ENCODE results near the gene ZNF608.

Gene ZNF608

DNA sequence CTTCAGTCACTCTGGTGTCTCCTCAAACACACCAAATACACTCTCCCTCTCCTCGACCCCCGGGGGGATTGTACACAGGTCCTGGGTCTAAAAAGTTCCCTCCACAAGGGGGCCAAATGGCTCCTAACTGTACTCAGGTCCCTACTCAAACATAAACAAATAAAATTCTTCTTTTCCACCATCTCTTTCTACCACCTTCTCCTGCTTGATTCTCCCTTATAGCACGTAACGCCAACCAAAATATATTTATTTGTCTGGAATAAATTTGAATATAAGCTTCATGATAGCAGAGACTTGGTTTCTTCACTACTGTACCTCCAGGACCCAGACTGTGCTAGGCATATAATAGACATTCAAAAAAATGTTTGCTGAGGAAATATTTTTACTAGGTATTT, 21.4 kb downstream of the ZNF608 start:
- DNase-seq, result peak; percentile 59
- H3K4me1 ChIP-seq (ENCODE audit: control insufficient read depth, low read depth, low read length), result peaks cover 15% of the 10 kb centered on the region
- no peak overlapping the region for H2BK120ac ChIP-seq (ENCODE audit: low read depth, low read length)
- no peaks in the 10 kb centered on the region for H3K36me3 ChIP-seq (ENCODE audit: control insufficient read depth, insufficient read depth, low read length)
- no peaks in the 10 kb centered on the region for H3K27me3 ChIP-seq (ENCODE audit: insufficient read depth, low read length, poor library complexity)
- no peak overlapping the region for H4K8ac ChIP-seq (ENCODE audit: low read depth, low read length)
- peak overlapping the region; percentile 22 for H3K18ac ChIP-seq (ENCODE audit: low read length)
- H3K79me2 ChIP-seq (ENCODE audit: control insufficient read depth, insufficient read depth, low read length), result peaks cover 74% of the 10 kb centered on the region
- H3K4ac ChIP-seq (ENCODE audit: low read depth, low read length), result no peak overlapping the region
- H2BK5ac ChIP-seq (ENCODE audit: low read length), result no peak overlapping the region
- no peak overlapping the region for H4K5ac ChIP-seq (ENCODE audit: low read length)
- H2BK15ac ChIP-seq (replicated peaks; ENCODE audit: low read depth), result no peak overlapping the region
- no peak overlapping the region for H3K4me2 ChIP-seq (ENCODE audit: low read length)
- H3K4me3 ChIP-seq (ENCODE audit: low read length), result no peak overlapping the region
- 100% methylated on average over 2 of the region's 4 CpGs for WGBS (ENCODE audit: extremely low coverage, insufficient coverage, low lambda C conversion rate)
- H3K9ac ChIP-seq (ENCODE audit: low read length), result no peak overlapping the region
- H3K27ac ChIP-seq (ENCODE audit: low read depth, low read length), result no peak overlapping the region
- H3K56ac ChIP-seq (ENCODE audit: low read length), result no peak overlapping the region
- H3K79me1 ChIP-seq (ENCODE audit: low read length), result peaks cover 19% of the 10 kb centered on the region
- H2AK5ac ChIP-seq (ENCODE audit: low read length), result no peak overlapping the region
- H3K23ac ChIP-seq (ENCODE audit: low read length), result no peak overlapping the region

DNA sequence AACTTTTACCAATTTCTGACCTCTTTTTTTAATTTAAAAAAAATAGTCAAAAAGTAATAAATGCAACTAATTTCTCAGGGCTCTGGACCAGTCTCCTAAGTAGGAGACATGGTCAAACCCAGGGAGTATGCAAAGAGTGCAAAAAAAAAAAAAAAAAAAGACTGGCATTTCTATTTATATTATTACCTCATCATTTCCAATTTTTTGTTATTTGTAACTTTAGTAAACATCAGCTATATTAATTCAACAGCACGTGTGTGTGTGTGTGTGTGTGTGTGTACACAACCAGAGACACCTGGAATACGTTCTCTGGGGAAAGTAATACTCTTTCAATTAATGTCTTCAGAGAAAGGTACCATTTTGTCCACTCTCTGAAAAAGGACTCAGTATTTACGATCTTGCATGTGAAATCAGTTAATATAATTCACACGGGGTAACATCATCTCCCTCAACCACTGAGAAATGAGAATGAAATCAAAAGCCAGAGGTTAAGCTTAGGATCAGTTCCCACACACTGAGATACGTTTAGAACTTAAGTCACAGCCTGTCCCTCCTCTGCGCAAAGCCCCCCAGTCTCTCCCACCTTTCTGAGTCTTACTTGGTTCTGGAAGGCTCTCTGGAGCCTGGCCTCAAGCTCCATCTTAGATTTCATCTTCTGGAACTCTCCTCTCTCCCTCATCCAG, 21.9 kb downstream of the ZNF608 start:
- H3K27me3 ChIP-seq (ENCODE audit: insufficient read depth, low read length, poor library complexity), result no peaks in the 10 kb centered on the region
- H2BK5ac ChIP-seq (ENCODE audit: low read length), result no peak overlapping the region
- H3K4me2 ChIP-seq (ENCODE audit: low read length), result no peak overlapping the region
- H3K27ac ChIP-seq (ENCODE audit: low read depth, low read length), result no peak overlapping the region
- H2BK15ac ChIP-seq (replicated peaks; ENCODE audit: low read depth), result no peak overlapping the region
- no peak overlapping the region for H3K23ac ChIP-seq (ENCODE audit: low read length)
- peak overlapping the region; percentile 22 for H3K18ac ChIP-seq (ENCODE audit: low read length)
- DNase-seq, result no peak
- H4K8ac ChIP-seq (ENCODE audit: low read depth, low read length), result no peak overlapping the region
- no peak overlapping the region for H3K4me3 ChIP-seq (ENCODE audit: low read length)
- H3K36me3 ChIP-seq (ENCODE audit: control insufficient read depth, insufficient read depth, low read length), result no peaks in the 10 kb centered on the region
- peaks cover 20% of the 10 kb centered on the region for H3K79me1 ChIP-seq (ENCODE audit: low read length)
- H3K4ac ChIP-seq (ENCODE audit: low read depth, low read length), result no peak overlapping the region
- H4K5ac ChIP-seq (ENCODE audit: low read length), result no peak overlapping the region
- H3K4me1 ChIP-seq (ENCODE audit: control insufficient read depth, low read depth, low read length), result peaks cover 17% of the 10 kb centered on the region
- no peak overlapping the region for H2AK5ac ChIP-seq (ENCODE audit: low read length)
- H3K79me2 ChIP-seq (ENCODE audit: control insufficient read depth, insufficient read depth, low read length), result peaks cover 74% of the 10 kb centered on the region
- no peak overlapping the region for H2BK120ac ChIP-seq (ENCODE audit: low read depth, low read length)
- no peak overlapping the region for H3K56ac ChIP-seq (ENCODE audit: low read length)
- no CpG with 5 or more reads among the region's 6 CpGs for WGBS (ENCODE audit: extremely low coverage, insufficient coverage, low lambda C conversion rate)
- no peak overlapping the region for H3K9ac ChIP-seq (ENCODE audit: low read length)

GRCh38 chr5:124721229-124721735, 25.2 kb downstream of the ZNF608 start:
- H3K27ac ChIP-seq (ENCODE audit: low read depth, low read length), result no peak overlapping the region
- H3K56ac ChIP-seq (ENCODE audit: low read length), result no peak overlapping the region
- no peak overlapping the region for H4K8ac ChIP-seq (ENCODE audit: low read depth, low read length)
- H3K4me1 ChIP-seq (ENCODE audit: control insufficient read depth, low read depth, low read length), result peaks cover 14% of the 10 kb centered on the region
- no peak overlapping the region for H3K9ac ChIP-seq (ENCODE audit: low read length)
- no peak overlapping the region for H4K5ac ChIP-seq (ENCODE audit: low read length)
- H3K79me2 ChIP-seq (ENCODE audit: control insufficient read depth, insufficient read depth, low read length), result peaks cover 68% of the 10 kb centered on the region
- no peak overlapping the region for H2BK120ac ChIP-seq (ENCODE audit: low read depth, low read length)
- peaks cover 13% of the 10 kb centered on the region for H3K79me1 ChIP-seq (ENCODE audit: low read length)
- no peaks in the 10 kb centered on the region for H3K36me3 ChIP-seq (ENCODE audit: control insufficient read depth, insufficient read depth, low read length)
- no peak overlapping the region for H2AK5ac ChIP-seq (ENCODE audit: low read length)
- H3K18ac ChIP-seq (ENCODE audit: low read length), result peak overlapping the region; percentile 78
- peak overlapping the region; percentile 15 for H3K23ac ChIP-seq (ENCODE audit: low read length)
- no peak overlapping the region for H2BK15ac ChIP-seq (replicated peaks; ENCODE audit: low read depth)
- no peak overlapping the region for H3K4ac ChIP-seq (ENCODE audit: low read depth, low read length)
- no peak for DNase-seq
- H3K27me3 ChIP-seq (ENCODE audit: insufficient read depth, low read length, poor library complexity), result no peaks in the 10 kb centered on the region
- no peak overlapping the region for H3K4me3 ChIP-seq (ENCODE audit: low read length)
- no peak overlapping the region for H2BK5ac ChIP-seq (ENCODE audit: low read length)
- no CpG with 5 or more reads among the region's 8 CpGs for WGBS (ENCODE audit: extremely low coverage, insufficient coverage, low lambda C conversion rate)
- no peak overlapping the region for H3K4me2 ChIP-seq (ENCODE audit: low read length)

- H3K23ac ChIP-seq (ENCODE audit: low read length), result no peak overlapping the region
Measured at GRCh38 chr5:124720593-124720992, 25.8 kb downstream of the ZNF608 start.

DNA sequence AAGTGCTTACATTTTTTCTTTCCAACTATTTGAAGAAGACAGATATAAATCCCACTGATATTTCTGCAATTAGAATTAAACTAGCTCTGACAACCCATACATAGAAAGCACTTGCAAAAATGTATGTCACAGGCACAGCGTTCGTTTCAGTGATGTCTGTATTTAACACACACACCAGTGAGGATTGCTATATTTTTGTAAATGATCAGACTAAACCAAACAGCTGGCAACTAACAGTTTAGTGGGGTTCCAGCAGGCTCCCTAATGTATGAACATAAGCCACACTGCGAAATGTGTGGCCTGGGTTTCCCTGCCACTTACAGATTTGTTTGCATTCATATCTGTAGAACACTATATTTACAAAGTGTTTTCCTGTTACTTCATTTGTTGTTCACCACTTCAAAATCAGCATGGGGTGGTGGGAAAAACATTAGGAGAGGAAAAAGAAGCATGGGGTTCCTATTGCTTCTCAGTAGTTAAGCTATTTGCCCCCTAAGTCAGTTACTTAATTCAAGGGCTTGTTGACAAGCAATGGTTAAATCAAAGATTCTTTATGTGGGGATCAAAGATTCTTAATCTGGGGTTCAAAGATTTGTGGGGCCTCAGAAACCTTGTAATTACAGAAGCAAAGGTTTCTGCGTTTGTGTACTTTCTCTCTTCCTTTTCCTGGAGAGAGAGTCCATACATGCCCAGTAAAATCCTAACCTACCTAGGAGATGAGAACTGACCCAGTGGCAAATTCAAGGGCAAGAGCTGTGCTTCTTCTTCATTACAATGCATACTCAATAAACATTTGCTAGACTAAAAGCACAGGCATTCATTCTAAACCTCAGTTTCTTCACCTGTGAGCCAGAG, 27.1 kb downstream of the ZNF608 start:
- H2BK15ac ChIP-seq (replicated peaks; ENCODE audit: low read depth), result no peak overlapping the region
- no peak overlapping the region for H2BK120ac ChIP-seq (ENCODE audit: low read depth, low read length)
- no peak overlapping the region for H3K27ac ChIP-seq (ENCODE audit: low read depth, low read length)
- no peak overlapping the region for H2AK5ac ChIP-seq (ENCODE audit: low read length)
- H3K56ac ChIP-seq (ENCODE audit: low read length), result no peak overlapping the region
- no peak overlapping the region for H4K5ac ChIP-seq (ENCODE audit: low read length)
- peaks cover 11% of the 10 kb centered on the region for H3K79me1 ChIP-seq (ENCODE audit: low read length)
- DNase-seq, result no peak
- no peak overlapping the region for H3K4me2 ChIP-seq (ENCODE audit: low read length)
- no peak overlapping the region for H2BK5ac ChIP-seq (ENCODE audit: low read length)
- no peak overlapping the region for H3K4me3 ChIP-seq (ENCODE audit: low read length)
- peaks cover 49% of the 10 kb centered on the region for H3K79me2 ChIP-seq (ENCODE audit: control insufficient read depth, insufficient read depth, low read length)
- H3K36me3 ChIP-seq (ENCODE audit: control insufficient read depth, insufficient read depth, low read length), result no peaks in the 10 kb centered on the region
- H3K18ac ChIP-seq (ENCODE audit: low read length), result peak overlapping the region; percentile 12
- H3K23ac ChIP-seq (ENCODE audit: low read length), result no peak overlapping the region
- H3K27me3 ChIP-seq (ENCODE audit: insufficient read depth, low read length, poor library complexity), result no peaks in the 10 kb centered on the region
- H3K9ac ChIP-seq (ENCODE audit: low read length), result no peak overlapping the region
- H3K4me1 ChIP-seq (ENCODE audit: control insufficient read depth, low read depth, low read length), result peaks cover 11% of the 10 kb centered on the region
- peak overlapping the region; percentile 36 for H3K4ac ChIP-seq (ENCODE audit: low read depth, low read length)
- no CpG with 5 or more reads among the region's 4 CpGs for WGBS (ENCODE audit: extremely low coverage, insufficient coverage, low lambda C conversion rate)
- no peak overlapping the region for H4K8ac ChIP-seq (ENCODE audit: low read depth, low read length)

More at GRCh38 chr5:124720593-124720992, 25.8 kb downstream of the ZNF608 start:
- DNase-seq, result no peak
- no peak overlapping the region for H3K9ac ChIP-seq (ENCODE audit: low read length)
- no peak overlapping the region for H4K8ac ChIP-seq (ENCODE audit: low read depth, low read length)
- no peak overlapping the region for H3K4me2 ChIP-seq (ENCODE audit: low read length)
- H3K27ac ChIP-seq (ENCODE audit: low read depth, low read length), result no peak overlapping the region
- H2BK15ac ChIP-seq (replicated peaks; ENCODE audit: low read depth), result no peak overlapping the region
- H2AK5ac ChIP-seq (ENCODE audit: low read length), result no peak overlapping the region
- H3K36me3 ChIP-seq (ENCODE audit: control insufficient read depth, insufficient read depth, low read length), result no peaks in the 10 kb centered on the region
- H3K4ac ChIP-seq (ENCODE audit: low read depth, low read length), result no peak overlapping the region
- H3K56ac ChIP-seq (ENCODE audit: low read length), result no peak overlapping the region
- H3K4me1 ChIP-seq (ENCODE audit: control insufficient read depth, low read depth, low read length), result peaks cover 11% of the 10 kb centered on the region
- no peak overlapping the region for H4K5ac ChIP-seq (ENCODE audit: low read length)
- no peak overlapping the region for H2BK5ac ChIP-seq (ENCODE audit: low read length)
- peaks cover 13% of the 10 kb centered on the region for H3K79me1 ChIP-seq (ENCODE audit: low read length)
- H3K79me2 ChIP-seq (ENCODE audit: control insufficient read depth, insufficient read depth, low read length), result peaks cover 61% of the 10 kb centered on the region
- no peak overlapping the region for H3K4me3 ChIP-seq (ENCODE audit: low read length)
- no peak overlapping the region for H3K18ac ChIP-seq (ENCODE audit: low read length)
- no peak overlapping the region for H2BK120ac ChIP-seq (ENCODE audit: low read depth, low read length)
- 100% methylated on average over 2 of the region's 4 CpGs for WGBS (ENCODE audit: extremely low coverage, insufficient coverage, low lambda C conversion rate)
- no peaks in the 10 kb centered on the region for H3K27me3 ChIP-seq (ENCODE audit: insufficient read depth, low read length, poor library complexity)

Data from mesendoderm (in vitro differentiated cells).